ENCODE data around the gene RGS9. TPM values are rescaled to one million over a fixed set of nuclear protein-coding genes. Genes with fewer than 3 reads are reported as not detected.

RGS9 gene
- total and polyA plus RNA-seq, 4 donors = 2.1 to 10.6 (median 3.3) TPM

GRCh38 chr17:65142247-65142646 is 5.1 kb downstream of the RGS9 start:
- TF ChIP-seq CTCF (IDR thresholded peaks at IDR 0.05; ENCODE audit: control extremely low read depth, extremely low read depth) = no peak
- H3K4me1 ChIP-seq (ENCODE audit: control insufficient read depth in 5 of 5, insufficient read depth in 5 of 5, low read length in 5 of 5) = peaks cover 0 to 14% (median 3%) of the 10 kb centered on the region in 5 donors
- H3K27me3 ChIP-seq (ENCODE audit: control insufficient read depth in 3 of 3, insufficient read depth in 3 of 3, low read length in 2 of 3) = peaks cover 0 to 17% (median 9%) of the 10 kb centered on the region in 3 donors
- no peak overlapping the region for H3K27ac ChIP-seq (ENCODE audit: low read depth in 1 of 2, low read length in 1 of 2)
- ATAC-seq (ENCODE audit: insufficient read depth, low FRiP score) (no peak), DNase-seq (no peak)
- H3K9ac ChIP-seq (ENCODE audit: insufficient read depth in 1 of 2, low read length in 2 of 2) = no peak overlapping the region
- H3K9me3 ChIP-seq (ENCODE audit: control insufficient read depth in 4 of 4, insufficient read depth in 3 of 4, low read length in 3 of 4) = no peaks in the 10 kb centered on the region
- H3K36me3 ChIP-seq (ENCODE audit: control insufficient read depth in 4 of 4, insufficient read depth in 4 of 4, low read length in 4 of 4) = no peaks in the 10 kb centered on the region
- no peak overlapping the region for H3K4me3 ChIP-seq
- WGBS, 2 donors = 79 to 95% methylated on average over 2 of the region's 2 CpGs

- 66 to 77% methylated on average over 21 of the region's 21 CpGs for WGBS, 2 donors
- no peaks in the 10 kb centered on the region for H3K36me3 ChIP-seq (ENCODE audit: control insufficient read depth in 4 of 4, insufficient read depth in 4 of 4, low read length in 4 of 4)
Observed at GRCh38 chr17:65143889-65144604, 6.9 kb downstream of the RGS9 start.

GRCh38 chr17:65145743-65146142 is 8.6 kb downstream of the RGS9 start:
- Histone ChIP-seq H3K27ac (ENCODE audit: low read depth in 1 of 2, low read length in 1 of 2) (no peak overlapping the region), H3K4me3 (no peak overlapping the region), H3K4me1 (ENCODE audit: control insufficient read depth in 5 of 5, insufficient read depth in 5 of 5, low read length in 5 of 5) (peaks cover 0 to 6% (median 0%) of the 10 kb centered on the region in 5 donors), H3K27me3 (ENCODE audit: control insufficient read depth in 3 of 3, insufficient read depth in 3 of 3, low read length in 2 of 3) (peaks cover 0 to 3% (median 0%) of the 10 kb centered on the region in 3 donors), H3K9ac (ENCODE audit: insufficient read depth in 1 of 2, low read length in 2 of 2) (no peak overlapping the region), H3K36me3 (ENCODE audit: control insufficient read depth in 4 of 4, insufficient read depth in 4 of 4, low read length in 4 of 4) (no peaks in the 10 kb centered on the region), H3K9me3 (ENCODE audit: control insufficient read depth in 4 of 4, insufficient read depth in 3 of 4, low read length in 3 of 4) (no peaks in the 10 kb centered on the region)
- no peak for ATAC-seq (ENCODE audit: insufficient read depth, low FRiP score)
- TF ChIP-seq CTCF (IDR thresholded peaks at IDR 0.05; ENCODE audit: control extremely low read depth, extremely low read depth) = no peak
- DNase-seq = no peak
- 82 to 90% methylated on average over 11 of the region's 11 CpGs for WGBS, 2 donors

More at GRCh38 chr17:65143889-65144604, 6.9 kb downstream of the RGS9 start:
- Histone ChIP-seq H3K27me3 (ENCODE audit: control insufficient read depth in 3 of 3, insufficient read depth in 3 of 3, low read length in 2 of 3) (peaks cover 0 to 5% (median 2%) of the 10 kb centered on the region in 3 donors), H3K9me3 (ENCODE audit: control insufficient read depth in 4 of 4, insufficient read depth in 3 of 4, low read length in 3 of 4) (no peaks in the 10 kb centered on the region), H3K9ac (ENCODE audit: insufficient read depth in 1 of 2, low read length in 2 of 2) (no peak overlapping the region), H3K27ac (ENCODE audit: low read depth in 1 of 2, low read length in 1 of 2) (no peak overlapping the region), H3K4me1 (ENCODE audit: control insufficient read depth in 5 of 5, insufficient read depth in 5 of 5, low read length in 5 of 5) (peaks cover 0 to 6% (median 0%) of the 10 kb centered on the region in 5 donors), H3K4me3 (no peak overlapping the region)
- ATAC-seq (ENCODE audit: insufficient read depth, low FRiP score) = no peak
- TF ChIP-seq CTCF (IDR thresholded peaks at IDR 0.05; ENCODE audit: control extremely low read depth, extremely low read depth) = no peak
- DNase-seq = peak in 1 of 3 donors; percentile 27

All from lung (tissue), 12 donors.